ENCODE results near the gene KDM6A. TPM values are rescaled to one million over a fixed set of nuclear protein-coding genes. Genes with fewer than 3 reads are reported as not detected.

The KDM6A gene
- total RNA-seq, 1 experiment from 2014 or later: 42.8 TPM

- no peak overlapping the region for H3K23ac ChIP-seq (ENCODE audit: insufficient read length, low read depth, low read length)
- Mint-ChIP-seq H3K27ac (no peak overlapping the region), H3K27me3 (ENCODE audit: low read depth) (no peaks in the 10 kb centered on the region), H3K36me3 (ENCODE audit: insufficient read depth in 1 of 3, low read depth in 3 of 3) (peaks cover 0 to 16% (median 13%) of the 10 kb centered on the region in 3 experiments; a peak in 5 of 7 replicates), H3K4me3 (no peak overlapping the region), H3K9me3 (peaks cover 52 to 70% of the 10 kb centered on the region in 2 experiments), H3K4me1 (peaks cover 13 to 35% of the 10 kb centered on the region in 2 experiments)
- H2BK120ac ChIP-seq (ENCODE audit: low read depth, low read length, poor library complexity, severe bottlenecking): no peak overlapping the region
- WGBS (ENCODE audit: extremely low coverage, insufficient read length, low lambda C conversion rate): no CpG with 5 or more reads among the region's 4 CpGs
- H3K23me2 ChIP-seq (ENCODE audit: insufficient read length, low read depth, low read length, poor library complexity, severe bottlenecking): no peaks in the 10 kb centered on the region
- H4K8ac ChIP-seq (replicated peaks; ENCODE audit: insufficient read length, low read depth, low read length): no peak overlapping the region
- no peak for DNase-seq
- no peak overlapping the region for H4K5ac ChIP-seq (ENCODE audit: insufficient read length, low read depth, low read length)
- H2AFZ ChIP-seq (ENCODE audit: low read length): no peak overlapping the region
- H3K9ac ChIP-seq (ENCODE audit: extremely low read depth, insufficient read length, low read length): no peak overlapping the region
- peaks cover 2% of the 10 kb centered on the region; the same call in 1 of the 2 replicates for H3K4me1 ChIP-seq (ENCODE audit: insufficient read depth, low read length)
- H4K20me1 ChIP-seq (ENCODE audit: control insufficient read depth, insufficient read depth, insufficient read length): no peaks in the 10 kb centered on the region
- no peak overlapping the region for H3K18ac ChIP-seq (ENCODE audit: insufficient read length, low read depth, low read length)
- H3K56ac ChIP-seq (ENCODE audit: insufficient read length, low read depth, low read length): no peak overlapping the region
- H2BK5ac ChIP-seq (ENCODE audit: insufficient read length, low read length): no peak overlapping the region
- no peak overlapping the region for H2AK5ac ChIP-seq (ENCODE audit: insufficient read length, low read length)
- no peak overlapping the region for H3K4me2 ChIP-seq (ENCODE audit: insufficient read depth, insufficient read length, low read length)
- no peak for TF ChIP-seq CTCF (conservative IDR thresholded peaks at IDR 0.05)
- no peak overlapping the region for H3K4ac ChIP-seq (ENCODE audit: low read depth, low read length)
- no peak overlapping the region for H3T11ph ChIP-seq (ENCODE audit: low read length)
- no peaks in the 10 kb centered on the region for H3K27me3 ChIP-seq (ENCODE audit: insufficient read depth, low read length)
- no peak overlapping the region for H4K91ac ChIP-seq (ENCODE audit: insufficient read length, low read depth, low read length)
- H2BK20ac ChIP-seq (ENCODE audit: low read depth, low read length, poor library complexity, severe bottlenecking): no peak overlapping the region
- H2BK15ac ChIP-seq (ENCODE audit: low read depth, low read length): no peak overlapping the region
- H3K79me2 ChIP-seq (ENCODE audit: insufficient read depth, low read length): peaks cover 4% of the 10 kb centered on the region; the same call in 1 of the 2 replicates
- H3K9me3 ChIP-seq (ENCODE audit: control insufficient read depth, low read depth, low read length): peaks cover 8% of the 10 kb centered on the region
- H3K79me1 ChIP-seq (ENCODE audit: insufficient read depth, low read depth, low read length, poor library complexity, severe bottlenecking): no peaks in the 10 kb centered on the region
- no peak overlapping the region for H2BK12ac ChIP-seq (ENCODE audit: insufficient read length, low read depth, low read length)
- no peak overlapping the region for H3K14ac ChIP-seq (ENCODE audit: insufficient read depth, low read length)
- H3K27ac ChIP-seq (ENCODE audit: insufficient read length, low read depth, low read length): no peak overlapping the region
Observed at GRCh38 chrX:44946771-44947170, 73.8 kb downstream of the KDM6A start.
